Cerebellar cortex (tissue), 1 donor: ENCODE data around the gene SLC37A2.

ENCODE experiments used
- DNase-seq: peaks from one replicate; pipeline ENCODE4 v3.0.0-alpha.2; 2015; ENCODE audit warnings: low spot score

The SLC37A2 gene

DNA sequence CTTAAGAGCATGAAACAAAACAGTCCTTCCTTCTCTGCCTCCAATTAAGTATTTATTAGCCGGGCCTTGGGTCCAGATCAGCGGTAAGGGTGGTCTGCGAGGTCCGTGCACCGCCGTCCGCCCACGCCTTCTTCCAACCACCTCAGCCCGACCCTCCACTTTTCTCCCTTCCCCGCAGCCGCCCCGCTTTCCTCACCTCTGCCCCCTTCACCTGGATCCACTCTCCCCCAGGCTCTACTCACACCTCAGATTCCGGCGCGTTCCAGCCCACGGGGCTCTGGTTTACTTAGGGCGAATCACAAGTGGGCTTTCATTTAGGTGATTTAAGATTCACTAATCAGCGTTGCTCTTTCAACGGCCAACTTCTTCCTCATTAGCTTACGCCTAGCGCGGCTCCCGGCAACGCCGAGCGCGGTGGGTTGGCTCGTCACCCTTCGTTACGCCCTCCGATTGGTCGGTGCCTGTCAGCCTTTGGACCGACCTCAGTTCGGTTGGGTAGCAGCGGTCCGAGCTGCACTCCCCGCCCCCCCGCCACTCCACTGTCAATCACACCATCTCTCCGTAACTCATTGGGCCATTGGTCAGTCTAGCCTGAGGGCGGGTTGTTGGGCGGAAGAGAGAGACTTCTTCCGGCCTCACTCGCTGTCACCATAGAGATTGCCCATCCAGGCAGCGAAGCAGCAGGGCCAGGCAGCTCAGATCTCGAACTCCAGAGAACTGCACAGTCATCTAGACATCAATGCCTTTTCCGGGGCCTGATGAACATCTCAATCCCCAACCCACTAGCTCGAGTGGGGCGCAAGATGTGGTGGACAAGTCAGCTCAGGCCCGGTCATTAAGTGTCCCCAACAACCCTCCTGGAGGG is 48.5 kb downstream of the SLC37A2 start, which contains the start of gene TMEM218:
Gene TMEM218 (minus strand): TSS at position 284 of the 865 bp plus-strand sequence. CDS start 9,385 bp downstream, outside the sequence.
- peak; percentile 99 for DNase-seq

DNA sequence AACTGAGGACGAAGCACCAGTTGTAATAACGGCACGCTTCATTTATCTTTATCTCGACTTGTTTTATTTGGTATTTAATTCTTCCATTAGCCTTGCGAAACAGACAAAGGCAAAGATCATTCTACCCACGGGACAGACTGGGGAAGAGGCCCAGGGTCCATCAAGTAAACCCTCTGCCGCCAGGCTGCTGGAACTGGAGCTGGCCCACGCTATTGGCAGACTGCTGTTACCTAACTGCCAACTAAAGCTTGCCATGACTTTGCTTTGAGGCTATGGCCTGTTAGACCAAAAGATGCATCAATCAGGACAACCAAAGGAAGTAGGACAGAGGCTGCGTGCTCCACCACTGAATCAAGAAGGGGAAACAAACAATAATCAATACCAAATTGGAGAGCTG is 49.1 kb downstream of the SLC37A2 start:
- no peak for DNase-seq

DNA sequence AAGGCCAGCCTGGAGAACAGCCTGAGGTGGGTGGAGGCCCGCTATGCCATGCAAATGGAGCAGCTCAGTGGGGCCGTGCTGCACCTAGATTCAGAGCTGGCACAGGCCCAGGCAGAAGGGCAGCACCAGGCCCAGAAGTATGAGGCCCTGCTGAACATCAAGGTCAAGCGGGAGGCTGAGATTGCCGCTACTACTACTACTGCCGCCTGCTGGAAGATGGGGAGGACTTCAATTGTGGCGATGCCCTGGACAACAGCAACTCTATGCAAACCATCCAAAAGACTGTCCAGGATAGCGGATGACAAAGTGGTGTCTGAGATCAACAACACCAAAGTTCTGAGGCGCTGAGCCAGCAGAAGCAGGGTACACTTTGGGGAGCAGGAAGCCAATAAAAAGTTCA is 51.4 kb downstream of the SLC37A2 start:
- no peak for DNase-seq

DNA sequence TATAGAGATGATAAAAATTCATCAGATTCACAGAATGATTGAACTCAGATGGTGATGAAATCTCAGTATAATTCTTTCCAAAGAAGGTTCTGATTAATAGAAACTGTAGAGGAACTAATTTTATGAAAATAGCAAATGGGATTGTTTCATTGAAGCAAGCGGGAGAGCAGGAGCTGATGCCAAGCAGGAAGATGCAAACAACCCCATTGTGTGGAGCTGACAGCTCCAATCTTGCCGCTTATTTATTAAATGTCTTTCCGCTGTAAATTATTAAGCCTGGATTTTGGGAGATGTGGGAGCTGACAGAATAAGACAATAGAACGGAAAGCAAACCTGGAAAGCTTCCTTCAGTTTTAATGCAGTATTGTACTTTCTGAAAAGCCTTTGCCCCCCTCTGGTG is 54.3 kb downstream of the SLC37A2 start:
- no peak for DNase-seq

DNA sequence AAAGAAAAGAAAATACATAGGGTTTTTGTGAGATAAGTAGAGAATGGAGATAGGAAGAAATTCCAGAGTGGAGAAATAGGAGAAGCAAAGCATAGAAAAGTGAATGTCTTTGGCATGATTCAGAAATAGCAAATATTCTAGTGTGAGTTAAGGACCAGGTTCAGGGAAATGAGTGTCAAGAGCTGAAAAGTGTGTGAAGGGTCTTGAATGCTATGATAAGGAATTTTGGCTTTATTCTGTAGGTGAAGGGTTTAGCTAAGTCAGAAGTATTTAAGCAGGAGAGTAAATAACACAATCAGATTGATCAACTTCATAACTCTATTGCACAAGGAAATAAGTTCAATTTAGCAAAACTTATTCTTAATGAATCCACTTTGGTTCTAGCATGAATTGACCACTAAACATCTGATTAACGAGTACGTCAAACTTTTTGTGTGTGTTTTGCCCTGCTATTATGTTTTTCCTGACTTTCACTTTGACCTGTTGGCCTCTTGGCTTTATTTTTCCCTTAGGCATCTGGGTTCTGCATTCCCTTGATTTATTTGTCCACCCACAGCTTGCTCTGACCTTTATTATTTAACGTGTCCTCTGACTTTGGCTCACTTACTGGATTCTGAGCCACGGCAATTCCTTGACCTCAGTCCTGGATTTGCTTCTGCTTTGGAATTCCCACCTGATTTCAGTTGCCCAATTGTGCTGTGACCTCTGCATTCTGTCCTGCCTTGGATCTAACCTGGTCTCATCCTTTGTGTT is 60.3 kb downstream of the SLC37A2 start:
- DNase-seq, result no peak

DNA sequence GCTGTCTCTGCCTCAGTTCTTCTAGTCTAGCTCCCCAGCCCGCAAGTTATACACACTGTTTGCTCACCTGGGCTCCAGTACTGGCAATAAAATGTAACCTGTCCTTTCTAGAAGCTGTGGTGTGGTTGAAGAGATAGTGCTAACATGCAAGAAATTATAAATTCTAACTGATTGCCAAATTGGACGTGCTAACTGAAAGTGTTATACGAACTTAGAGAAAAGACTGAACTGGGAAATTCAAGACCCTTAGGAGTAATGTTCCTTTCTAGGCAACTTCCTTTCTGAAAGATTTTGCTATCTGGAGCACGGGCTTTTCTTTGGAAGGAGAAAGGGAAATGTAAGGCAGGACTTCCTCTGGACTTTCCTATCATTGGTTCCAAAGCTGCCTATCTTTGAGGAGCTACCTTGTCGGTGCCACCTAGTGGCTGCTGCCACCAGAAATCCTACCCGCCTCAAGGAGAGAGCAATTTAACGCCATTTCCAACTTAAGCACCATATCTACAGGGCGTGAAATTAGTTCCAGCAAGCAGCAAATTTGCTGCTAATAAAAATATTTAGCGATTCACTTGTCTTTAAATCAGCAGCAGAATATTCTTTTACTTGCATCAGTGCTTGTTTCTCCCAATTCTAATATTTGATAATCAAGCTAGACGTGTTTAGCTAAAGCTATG is 61.0 kb downstream of the SLC37A2 start:
- DNase-seq, result peak; percentile 54

DNA sequence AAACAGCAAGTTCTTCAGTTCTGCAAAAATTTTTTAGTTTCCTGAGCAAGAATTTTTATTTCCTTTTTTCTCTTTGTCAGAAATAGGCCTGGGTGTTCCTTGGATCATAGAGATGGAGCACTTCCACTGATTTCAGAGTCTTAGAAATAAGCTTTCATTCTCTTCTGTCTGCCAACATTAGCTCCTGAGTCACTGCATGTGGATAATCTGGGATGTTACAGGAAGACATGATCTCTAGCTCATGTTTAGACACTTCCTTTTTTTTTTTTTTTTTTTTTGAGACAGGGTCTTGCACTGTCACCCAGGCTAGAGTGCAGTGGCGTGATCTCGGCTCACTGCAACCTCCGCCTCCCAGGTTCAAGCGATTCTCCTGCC is 61.5 kb downstream of the SLC37A2 start:
- DNase-seq, result no peak

DNA sequence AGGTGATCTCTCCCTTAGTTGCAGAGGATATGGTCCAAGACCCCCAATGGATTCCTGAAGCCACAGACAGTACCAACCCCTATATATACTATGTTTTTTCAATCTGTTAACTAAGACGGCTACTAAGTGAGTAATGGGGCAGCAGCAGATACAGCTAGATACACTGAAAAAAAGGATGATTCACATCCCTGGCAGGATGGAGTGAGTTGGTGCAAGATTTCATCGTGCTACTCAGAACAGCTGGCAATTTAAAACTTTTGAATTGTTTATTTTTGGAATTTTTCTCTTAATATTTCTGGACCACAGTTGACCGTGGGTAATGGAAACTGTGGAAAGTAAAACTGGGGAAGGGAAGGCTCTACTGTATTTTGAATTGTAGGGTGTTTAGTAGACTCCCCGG is 65.3 kb downstream of the SLC37A2 start:
- no peak for DNase-seq

DNA sequence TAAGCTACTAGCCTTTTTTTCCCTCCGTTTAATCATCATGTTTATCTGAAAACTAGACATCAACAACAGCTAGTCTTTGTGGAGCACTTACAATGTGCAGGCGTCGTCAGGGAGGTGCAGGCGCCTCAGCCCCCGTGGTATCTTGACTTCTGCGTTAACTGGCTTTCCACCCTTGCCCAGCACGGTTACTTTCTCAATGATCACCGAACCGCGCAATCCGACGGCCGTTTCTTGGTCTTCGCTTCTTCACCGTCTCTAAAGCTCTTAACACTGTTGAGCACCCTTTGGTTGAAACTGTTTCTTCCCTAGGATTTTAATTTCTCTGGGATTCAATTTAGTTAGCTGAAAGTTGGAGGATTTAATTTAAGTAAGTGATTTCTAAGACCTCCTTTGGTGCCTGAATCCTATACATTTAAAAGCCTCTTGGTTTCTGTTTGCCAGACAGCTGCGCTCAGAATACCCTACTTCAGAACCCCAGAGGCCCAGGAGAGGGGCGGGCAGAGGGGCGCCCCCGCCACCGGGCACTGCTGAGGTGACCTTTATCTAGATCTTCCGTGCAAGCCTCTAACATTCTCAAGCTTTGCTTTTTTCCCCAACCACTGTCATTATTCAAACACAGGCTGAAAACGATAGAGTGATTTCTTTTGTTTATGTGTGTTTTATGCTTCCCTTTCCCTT is 66.3 kb downstream of the SLC37A2 start:
- DNase-seq, result no peak

DNA sequence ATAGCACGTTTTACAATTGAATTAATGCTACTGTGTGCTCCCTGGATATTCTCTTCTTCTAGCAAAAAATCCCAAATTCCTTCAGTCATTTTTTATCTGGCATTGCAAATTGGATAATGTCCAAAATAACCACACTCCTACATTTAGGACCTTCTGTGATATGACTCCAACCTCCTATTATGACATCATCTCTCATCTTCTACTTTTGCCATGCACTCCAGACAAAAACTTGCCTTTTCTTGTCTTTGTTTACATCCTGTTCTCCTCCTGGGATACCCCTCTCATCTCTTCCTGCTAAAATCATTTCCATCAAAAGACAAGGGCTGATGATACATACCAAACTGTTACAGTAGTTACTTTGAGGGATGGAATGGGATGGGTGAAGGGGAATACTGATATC is 69.0 kb downstream of the SLC37A2 start:
- DNase-seq, result no peak

DNA sequence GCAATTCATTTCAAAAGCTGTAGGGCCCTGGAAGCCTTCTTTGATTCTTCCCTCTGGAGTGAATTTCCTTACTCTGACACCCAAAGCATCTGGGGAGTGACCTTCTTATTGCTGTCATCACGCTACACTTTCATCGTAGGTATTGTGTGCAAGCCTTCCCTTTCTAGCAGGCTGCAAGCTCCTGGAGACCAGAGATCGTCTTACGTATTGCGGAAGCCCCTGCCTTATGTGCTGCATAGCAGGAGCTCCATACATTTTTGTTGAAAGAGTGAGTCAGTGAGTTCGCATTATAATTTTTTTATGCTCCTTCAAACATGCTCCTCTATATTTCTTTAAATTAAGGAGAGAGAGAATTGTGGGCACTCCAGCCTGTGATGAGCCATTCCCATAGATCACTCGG is 69.5 kb downstream of the SLC37A2 start:
- no peak for DNase-seq

DNA sequence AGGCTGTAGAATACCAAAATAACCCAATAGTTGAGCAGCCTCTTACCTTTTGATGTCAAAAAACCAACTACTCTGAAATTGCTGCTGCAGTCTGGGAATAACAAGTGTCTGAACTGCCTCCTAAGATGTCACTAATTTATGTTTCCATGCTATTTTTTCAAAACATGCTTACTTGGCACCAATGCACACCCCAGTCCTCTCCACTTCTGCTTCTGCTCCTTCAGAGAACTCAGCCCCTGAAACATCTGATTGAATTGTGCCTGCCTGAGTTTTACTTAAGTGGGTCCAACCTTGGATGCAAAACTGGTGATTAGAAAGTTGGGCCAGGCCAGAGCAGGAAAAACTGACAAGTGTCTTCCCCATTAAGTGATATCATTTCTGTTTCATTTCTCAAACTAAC is 72.9 kb downstream of the SLC37A2 start:
- DNase-seq, result no peak

DNA sequence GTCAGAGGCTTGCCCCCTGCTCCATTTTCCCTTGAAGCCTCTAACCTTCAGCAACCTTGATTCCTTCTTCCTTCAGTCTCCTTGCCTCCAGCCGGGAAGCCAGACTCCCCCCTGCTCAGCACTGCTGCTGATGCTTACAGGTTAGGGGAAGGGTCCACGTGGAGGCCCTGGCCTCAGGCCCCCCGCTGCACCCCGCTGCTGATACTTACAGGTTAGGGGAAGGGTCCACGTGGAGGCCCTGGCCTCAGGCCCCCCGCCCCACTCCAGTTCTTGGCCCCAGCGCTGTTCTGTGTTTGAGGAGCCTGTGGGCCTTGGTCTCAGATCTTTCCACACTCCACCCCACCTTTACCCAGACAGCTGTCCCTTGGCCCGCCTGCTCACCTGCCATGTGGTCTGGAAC is 75.9 kb downstream of the SLC37A2 start:
- DNase-seq, result no peak

DNA sequence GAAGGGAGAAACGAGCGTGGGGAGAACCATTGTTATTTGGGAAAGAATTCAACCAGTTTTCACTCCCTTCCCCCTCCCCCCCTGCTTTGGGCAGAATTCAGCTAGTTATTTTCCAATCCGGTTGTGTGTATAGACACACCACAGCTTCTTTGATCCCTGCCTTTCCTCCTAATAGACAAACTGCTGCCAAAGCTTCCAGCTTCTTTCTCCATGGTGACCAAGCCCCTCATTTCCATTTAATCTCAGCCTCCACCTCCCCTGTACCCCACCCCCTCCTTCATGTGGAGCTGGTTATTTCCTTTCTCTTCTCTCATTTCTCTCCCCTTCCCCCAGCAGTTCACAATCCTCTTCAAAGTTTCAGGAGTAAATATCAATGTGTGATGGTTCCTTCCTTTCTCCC is 76.7 kb downstream of the SLC37A2 start:
- no peak for DNase-seq
